ENCODE results near the gene SP100.
"Not testable (repeated sequence)": the region's sequence is repeated elsewhere in the genome, so short reads cannot be mapped to it uniquely, and the experiment has no call there.

SP100 gene

GRCh38 chr2:230400454-230400853 is 15.5 kb upstream of the SP100 start:
- no peak for TF ChIP-seq CTCF (conservative IDR thresholded peaks at IDR 0.05; ENCODE audit: low read length)
- TF ChIP-seq EZH2phosphoT487 (IDR thresholded peaks at IDR 0.05; ENCODE audit: borderline replicate concordance), result no peak
- Histone ChIP-seq H2AFZ (ENCODE audit: low read length) (no peak overlapping the region), H3K9ac (ENCODE audit: low read depth, low read length, poor library complexity, severe bottlenecking) (no peak overlapping the region), H3K36me3 (ENCODE audit: insufficient read depth, low read length) (peaks cover 13% of the 10 kb centered on the region; the same call in 1 of the 2 replicates), H3K9me2 (replicated peaks; ENCODE audit: low read depth, low read length) (no peaks in the 10 kb centered on the region), H3F3A (ENCODE audit: low read depth) (no peaks in the 10 kb centered on the region), H4K20me1 (ENCODE audit: insufficient read depth, low read length, poor library complexity, severe bottlenecking) (no peaks in the 10 kb centered on the region), H3K4me3 (ENCODE audit: low read length, poor library complexity, severe bottlenecking) (no peak overlapping the region), H3K4me1 (ENCODE audit: insufficient read depth, low read length, poor library complexity, severe bottlenecking) (no peaks in the 10 kb centered on the region), H3K79me2 (ENCODE audit: insufficient read depth, low read length) (no peaks in the 10 kb centered on the region), H3K9me3 (ENCODE audit: insufficient read depth, low read depth, low read length) (peaks cover 5% of the 10 kb centered on the region; the same call in 1 of the 2 replicates), H3K27me3 (ENCODE audit: insufficient read depth, low read length, poor library complexity, severe bottlenecking) (no peaks in the 10 kb centered on the region), H3K4me2 (ENCODE audit: low read depth, low read length, poor library complexity, severe bottlenecking) (no peak overlapping the region)

GRCh38 chr2:230401026-230401425 is 15.0 kb upstream of the SP100 start:
- H3K4me2 ChIP-seq (ENCODE audit: low read depth, low read length, poor library complexity, severe bottlenecking); H4K20me1 ChIP-seq (ENCODE audit: insufficient read depth, low read length, poor library complexity, severe bottlenecking); H2AFZ ChIP-seq (ENCODE audit: low read length); H3K36me3 ChIP-seq (ENCODE audit: insufficient read depth, low read length); H3K9me3 ChIP-seq (ENCODE audit: insufficient read depth, low read depth, low read length); H3K27me3 ChIP-seq (ENCODE audit: insufficient read depth, low read length, poor library complexity, severe bottlenecking); H3F3A ChIP-seq (ENCODE audit: low read depth); H3K4me1 ChIP-seq (ENCODE audit: insufficient read depth, low read length, poor library complexity, severe bottlenecking); H3K9me2 ChIP-seq (replicated peaks; ENCODE audit: low read depth, low read length); H3K4me3 ChIP-seq (ENCODE audit: low read length, poor library complexity, severe bottlenecking); H3K9ac ChIP-seq (ENCODE audit: low read depth, low read length, poor library complexity, severe bottlenecking); H3K79me2 ChIP-seq (ENCODE audit: insufficient read depth, low read length): not testable (repeated sequence)

GRCh38 chr2:230403746-230404145 is 12.3 kb upstream of the SP100 start:
- TF ChIP-seq EZH2phosphoT487 (IDR thresholded peaks at IDR 0.05; ENCODE audit: borderline replicate concordance) (no peak), CTCF (conservative IDR thresholded peaks at IDR 0.05; ENCODE audit: low read length) (no peak)
- H3F3A ChIP-seq (ENCODE audit: low read depth), result no peaks in the 10 kb centered on the region

GRCh38 chr2:230405824-230406223 is 10.2 kb upstream of the SP100 start:
- H3K4me1 ChIP-seq (ENCODE audit: insufficient read depth, low read length, poor library complexity, severe bottlenecking), result peaks cover 1% of the 10 kb centered on the region
- H3F3A ChIP-seq (ENCODE audit: low read depth), result no peaks in the 10 kb centered on the region

More at GRCh38 chr2:230403746-230404145, 12.3 kb upstream of the SP100 start:
- H3K4me2 ChIP-seq (ENCODE audit: low read depth, low read length, poor library complexity, severe bottlenecking), result no peak overlapping the region
- H3K9me3 ChIP-seq (ENCODE audit: insufficient read depth, low read depth, low read length), result no peaks in the 10 kb centered on the region
- no peak overlapping the region for H3K9ac ChIP-seq (ENCODE audit: low read depth, low read length, poor library complexity, severe bottlenecking)
- no peaks in the 10 kb centered on the region for H3K4me1 ChIP-seq (ENCODE audit: insufficient read depth, low read length, poor library complexity, severe bottlenecking)
- no peaks in the 10 kb centered on the region for H4K20me1 ChIP-seq (ENCODE audit: insufficient read depth, low read length, poor library complexity, severe bottlenecking)
- peaks cover 9% of the 10 kb centered on the region; the same call in 1 of the 2 replicates for H3K36me3 ChIP-seq (ENCODE audit: insufficient read depth, low read length)
- no peak overlapping the region for H3K4me3 ChIP-seq (ENCODE audit: low read length, poor library complexity, severe bottlenecking)
- no peaks in the 10 kb centered on the region for H3K9me2 ChIP-seq (replicated peaks; ENCODE audit: low read depth, low read length)
- H3K27me3 ChIP-seq (ENCODE audit: insufficient read depth, low read length, poor library complexity, severe bottlenecking), result no peaks in the 10 kb centered on the region
- no peak overlapping the region for H2AFZ ChIP-seq (ENCODE audit: low read length)
- no peaks in the 10 kb centered on the region for H3K79me2 ChIP-seq (ENCODE audit: insufficient read depth, low read length)

More at GRCh38 chr2:230405824-230406223, 10.2 kb upstream of the SP100 start:
- H3K9me3 ChIP-seq (ENCODE audit: insufficient read depth, low read depth, low read length), result no peaks in the 10 kb centered on the region
- no peak overlapping the region for H3K9ac ChIP-seq (ENCODE audit: low read depth, low read length, poor library complexity, severe bottlenecking)
- H3K79me2 ChIP-seq (ENCODE audit: insufficient read depth, low read length), result no peaks in the 10 kb centered on the region
- H2AFZ ChIP-seq (ENCODE audit: low read length), result no peak overlapping the region
- no peaks in the 10 kb centered on the region for H3K9me2 ChIP-seq (replicated peaks; ENCODE audit: low read depth, low read length)
- H3K27me3 ChIP-seq (ENCODE audit: insufficient read depth, low read length, poor library complexity, severe bottlenecking), result no peaks in the 10 kb centered on the region
- H3K4me3 ChIP-seq (ENCODE audit: low read length, poor library complexity, severe bottlenecking), result no peak overlapping the region
- no peak for TF ChIP-seq EZH2phosphoT487 (IDR thresholded peaks at IDR 0.05; ENCODE audit: borderline replicate concordance)
- TF ChIP-seq CTCF (conservative IDR thresholded peaks at IDR 0.05; ENCODE audit: low read length), result no peak
- H3K36me3 ChIP-seq (ENCODE audit: insufficient read depth, low read length), result 0 out of 2 replicates have a peak, but pooled peaks cover 3% of the 10 kb centered on the region
- H4K20me1 ChIP-seq (ENCODE audit: insufficient read depth, low read length, poor library complexity, severe bottlenecking), result no peaks in the 10 kb centered on the region
- no peak overlapping the region for H3K4me2 ChIP-seq (ENCODE audit: low read depth, low read length, poor library complexity, severe bottlenecking)

Measured in Loucy (cell line).